Measurements from ENCODE around the gene RBM10.

DNA sequence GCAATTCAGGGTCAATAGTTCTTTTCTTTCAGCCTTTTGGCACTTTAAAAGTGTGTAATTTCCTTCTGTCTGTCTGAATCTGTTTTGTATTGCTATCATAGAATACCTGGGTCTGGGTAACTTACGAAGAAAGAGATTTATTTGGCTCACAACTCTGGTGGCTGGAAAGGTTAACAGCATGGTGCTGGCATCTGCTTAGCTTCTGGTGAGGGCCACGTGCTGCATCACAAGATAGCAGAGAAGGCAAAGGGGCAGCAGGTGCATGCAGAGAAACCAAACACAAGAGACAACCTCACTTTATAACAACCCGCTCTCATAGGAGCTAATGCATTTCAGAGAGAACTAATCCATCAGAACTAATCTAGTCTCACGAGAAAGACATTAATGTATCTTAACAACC, 48.0 kb upstream of the RBM10 start:
- TF ChIP-seq, protein P1, sequence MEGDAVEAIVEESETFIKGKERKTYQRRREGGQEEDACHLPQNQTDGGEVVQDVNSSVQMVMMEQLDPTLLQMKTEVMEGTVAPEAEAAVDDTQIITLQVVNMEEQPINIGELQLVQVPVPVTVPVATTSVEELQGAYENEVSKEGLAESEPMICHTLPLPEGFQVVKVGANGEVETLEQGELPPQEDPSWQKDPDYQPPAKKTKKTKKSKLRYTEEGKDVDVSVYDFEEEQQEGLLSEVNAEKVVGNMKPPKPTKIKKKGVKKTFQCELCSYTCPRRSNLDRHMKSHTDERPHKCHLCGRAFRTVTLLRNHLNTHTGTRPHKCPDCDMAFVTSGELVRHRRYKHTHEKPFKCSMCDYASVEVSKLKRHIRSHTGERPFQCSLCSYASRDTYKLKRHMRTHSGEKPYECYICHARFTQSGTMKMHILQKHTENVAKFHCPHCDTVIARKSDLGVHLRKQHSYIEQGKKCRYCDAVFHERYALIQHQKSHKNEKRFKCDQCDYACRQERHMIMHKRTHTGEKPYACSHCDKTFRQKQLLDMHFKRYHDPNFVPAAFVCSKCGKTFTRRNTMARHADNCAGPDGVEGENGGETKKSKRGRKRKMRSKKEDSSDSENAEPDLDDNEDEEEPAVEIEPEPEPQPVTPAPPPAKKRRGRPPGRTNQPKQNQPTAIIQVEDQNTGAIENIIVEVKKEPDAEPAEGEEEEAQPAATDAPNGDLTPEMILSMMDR (IDR thresholded peaks at IDR 0.05; ENCODE audit: low read length) = no peak
- TF ChIP-seq EZH2phosphoT487 (IDR thresholded peaks at IDR 0.05; ENCODE audit: low read length) = no peak
- no peak for TF ChIP-seq EZH2 (optimal IDR thresholded peaks at IDR 0.05; ENCODE audit: low read depth, low read length)

All from MM.1S (cell line).